Body of pancreas (tissue), 4 donors: ENCODE data around the gene CELSR3. TPM values are rescaled to one million over a fixed set of nuclear protein-coding genes. Genes with fewer than 3 reads are reported as not detected.

Experiments
- ATAC-seq: fragments of 150-250 bp; one replicate; pipeline ENCODE4 v1.9.1; 2016
- DNase-seq, 4 donors: peaks; one replicate each; pipeline ENCODE4 v3.0.0-alpha.2; 2019
- H3K27ac ChIP-seq, 4 donors: fragments of 200-600 bp; sonication (generic); 1 replicate in 3 of 4; 2 replicates in 1 of 4; pipeline versions ENCODE4 v1.5.1 to v1.6.1; 2016 to 2019; ENCODE audit warnings: mild to moderate bottlenecking in 1 of 4, mixed read lengths in 1 of 4, moderate library complexity in 1 of 4
- H3K27me3 ChIP-seq, 2 donors: fragments of 200-600 bp; sonication (generic); one replicate each; pipeline ENCODE4 v1.6.0; 2016; ENCODE audit warnings: mild to moderate bottlenecking in 1 of 2
- H3K36me3 ChIP-seq, 2 donors: fragments of 200-600 bp; sonication (generic); replicated peaks in 1 of 2; 2 replicates each; pipeline ENCODE4 v1.5.1; 2016; ENCODE audit warnings: low read depth in 2 of 2; ENCODE audit not compliant: insufficient read depth in 1 of 2
- H3K4me1 ChIP-seq: fragments of 200-600 bp; sonication (generic); one replicate; pipeline ENCODE4 v1.6.0; 2016
- H3K4me3 ChIP-seq, 2 donors: fragments of 200-600 bp; sonication (generic); 1 replicate in 1 of 2; 2 replicates in 1 of 2; pipeline ENCODE4 v1.5.1; 2016 to 2019
- H3K9me3 ChIP-seq, 3 donors: fragments of 200-600 bp; sonication (generic); 1 replicate in 2 of 3; 2 replicates in 1 of 3; pipeline ENCODE4 v1.5.1; 2016
- POLR2A ChIP-seq, 3 donors: fragments of 450-650 bp; IDR thresholded peaks; one replicate each; pipeline ENCODE4 v1.6.1; 2016; ENCODE audit warnings: antibody characterized with exemption in 3 of 3, mild to moderate bottlenecking in 2 of 3
- WGBS, 2 donors: methylation state at CpG; one replicate each; pipeline ENCODE4 v1.1.5; 2017; 5-methylcytosine and 5-hydroxymethylcytosine counted together
- intact Hi-C: fragments of 100-400 bp; cut with DNase I; formaldehyde crosslinking; loops from one replicate; pipeline ENCODE4 v1.15.1; 2023
- total RNA-seq, 2 donors: library from RNA; depleted of rRNA; stranded (reverse); fragments of >200 nt; gene quantifications; one replicate each; pipeline ENCODE4 v1.1.0, GENCODE V29; 2016
- TF ChIP-seq, protein P1 (sequence below), 7 experiments: fragments of 450-650 bp in 4 of 7; fragments of 200-600 bp in 3 of 7; sonication (generic) in 3 of 7; IDR thresholded peaks; one replicate each; pipeline ENCODE4 v1.5.1; 2016 to 2019; ENCODE audit warnings: antibody characterized with exemption in 7 of 7

The CELSR3 gene
- total RNA-seq, 2 donors from 2014 or later, result 0.66 to 2.6 TPM

DNA sequence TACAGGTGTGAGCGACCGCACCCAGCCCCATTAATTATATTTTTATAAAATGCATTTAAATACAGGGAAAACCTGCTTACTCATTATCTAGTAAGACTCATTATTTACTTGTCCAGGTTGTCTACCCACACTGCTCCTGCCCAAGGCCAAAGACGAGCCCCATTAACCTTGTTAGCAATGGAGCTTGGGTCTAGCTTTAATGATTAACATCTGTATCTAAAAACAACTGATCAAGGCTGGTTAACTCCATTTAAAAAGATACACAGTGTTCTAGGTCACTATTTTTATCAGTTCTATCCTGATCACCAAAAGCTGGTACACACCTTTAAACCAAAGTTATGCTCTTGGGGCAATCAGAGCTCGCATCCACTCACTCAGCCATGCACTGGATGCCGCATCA is 33.5 kb upstream of the CELSR3 start:
- Histone ChIP-seq H3K27me3 (no peaks in the 10 kb centered on the region), H3K27ac (peak overlapping the region in 2 of 4 donors; percentile 41 to 47), H3K4me1 (peaks cover 37% of the 10 kb centered on the region), H3K4me3 (no peak overlapping the region), H3K36me3 (peaks cover 16 to 18% of the 10 kb centered on the region in 2 donors), H3K9me3 (no peaks in the 10 kb centered on the region)
- peak; percentile 24 for ATAC-seq
- intact Hi-C loops, result no loop called here
- 53 to 66% methylated on average over 5 of the region's 5 CpGs for WGBS, 2 donors
- no peak for TF ChIP-seq POLR2A (IDR thresholded peaks at IDR 0.05)
- TF ChIP-seq, protein P1, sequence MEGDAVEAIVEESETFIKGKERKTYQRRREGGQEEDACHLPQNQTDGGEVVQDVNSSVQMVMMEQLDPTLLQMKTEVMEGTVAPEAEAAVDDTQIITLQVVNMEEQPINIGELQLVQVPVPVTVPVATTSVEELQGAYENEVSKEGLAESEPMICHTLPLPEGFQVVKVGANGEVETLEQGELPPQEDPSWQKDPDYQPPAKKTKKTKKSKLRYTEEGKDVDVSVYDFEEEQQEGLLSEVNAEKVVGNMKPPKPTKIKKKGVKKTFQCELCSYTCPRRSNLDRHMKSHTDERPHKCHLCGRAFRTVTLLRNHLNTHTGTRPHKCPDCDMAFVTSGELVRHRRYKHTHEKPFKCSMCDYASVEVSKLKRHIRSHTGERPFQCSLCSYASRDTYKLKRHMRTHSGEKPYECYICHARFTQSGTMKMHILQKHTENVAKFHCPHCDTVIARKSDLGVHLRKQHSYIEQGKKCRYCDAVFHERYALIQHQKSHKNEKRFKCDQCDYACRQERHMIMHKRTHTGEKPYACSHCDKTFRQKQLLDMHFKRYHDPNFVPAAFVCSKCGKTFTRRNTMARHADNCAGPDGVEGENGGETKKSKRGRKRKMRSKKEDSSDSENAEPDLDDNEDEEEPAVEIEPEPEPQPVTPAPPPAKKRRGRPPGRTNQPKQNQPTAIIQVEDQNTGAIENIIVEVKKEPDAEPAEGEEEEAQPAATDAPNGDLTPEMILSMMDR (IDR thresholded peaks at IDR 0.05), result no peak
- DNase-seq, result peak in 2 of 4 donors; percentile 21 to 30

DNA sequence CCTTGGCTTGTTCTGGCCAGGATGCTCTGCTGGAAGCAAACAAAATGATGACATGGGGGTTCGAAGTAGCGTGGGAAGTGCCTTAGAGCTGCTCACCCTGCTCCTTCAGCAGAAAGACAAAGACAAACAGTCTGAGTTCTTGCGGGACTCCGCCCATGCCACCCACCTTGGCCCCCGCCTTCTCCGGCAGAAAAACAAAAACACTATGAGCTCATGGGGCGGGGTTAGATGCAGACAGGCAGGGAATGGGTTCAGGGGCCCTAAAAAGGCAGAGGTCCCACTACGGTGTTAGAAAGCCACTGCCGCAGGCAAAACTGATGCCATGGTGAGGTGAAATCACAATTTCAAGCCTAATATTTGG is 32.7 kb upstream of the CELSR3 start:
- intact Hi-C loops, result no loop called here
- Histone ChIP-seq H3K36me3 (peaks cover 18 to 19% of the 10 kb centered on the region in 2 donors), H3K9me3 (no peaks in the 10 kb centered on the region), H3K27me3 (no peaks in the 10 kb centered on the region), H3K4me3 (no peak overlapping the region), H3K27ac (peak overlapping the region in 2 of 4 donors; percentile 36 to 51), H3K4me1 (peaks cover 32% of the 10 kb centered on the region)
- peak in 2 of 4 donors; percentile 25 to 41 for DNase-seq
- peak; percentile 32 for ATAC-seq
- TF ChIP-seq, protein P1 (IDR thresholded peaks at IDR 0.05), result no peak
- TF ChIP-seq POLR2A (IDR thresholded peaks at IDR 0.05), result peak in 1 of 3 donors; percentile 13
- 85 to 86% methylated on average over 9 of the region's 9 CpGs for WGBS, 2 donors

DNA sequence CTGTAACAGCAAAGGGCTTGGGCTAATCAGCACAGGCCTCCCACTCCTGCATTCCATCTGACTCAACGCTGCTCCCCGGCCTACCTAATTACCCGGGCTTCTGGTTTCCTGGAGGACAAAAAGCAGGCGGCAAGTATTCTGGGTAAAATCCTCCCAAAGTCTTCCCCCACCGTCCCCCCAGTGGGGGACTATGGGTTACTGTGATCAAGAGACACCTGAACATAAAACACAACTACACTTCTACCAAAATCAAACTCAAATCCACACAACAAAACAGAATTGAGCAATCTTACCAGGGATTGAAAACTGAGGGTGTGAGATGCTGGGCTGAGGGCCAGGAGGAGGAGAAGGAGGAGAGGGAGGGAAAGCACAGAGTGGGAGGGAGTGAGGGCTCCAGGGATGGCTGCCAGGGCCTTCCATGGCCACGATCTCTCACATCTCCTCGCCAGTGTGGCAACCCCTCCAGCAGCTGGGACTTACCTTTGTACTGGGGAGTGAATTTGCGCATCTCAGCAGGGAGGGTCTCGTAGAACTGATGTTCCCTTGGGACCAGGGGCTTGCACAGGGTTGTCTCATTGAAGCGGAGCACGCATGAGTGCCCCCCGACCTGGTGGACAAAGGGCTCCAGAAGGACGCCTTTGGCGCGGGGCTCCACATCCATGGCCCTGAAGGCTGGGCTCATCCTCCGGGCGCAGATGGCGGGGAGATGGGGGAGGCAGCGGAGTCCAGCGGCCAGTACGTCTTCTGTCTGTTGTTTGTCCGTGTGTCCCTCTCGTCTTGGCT is 32.1 kb upstream of the CELSR3 start:
- H3K36me3 ChIP-seq, result peaks cover 18 to 19% of the 10 kb centered on the region in 2 donors
- no peak for TF ChIP-seq POLR2A (IDR thresholded peaks at IDR 0.05)
- TF ChIP-seq, protein P1 (IDR thresholded peaks at IDR 0.05), result no peak
- intact Hi-C loops, result no loop called here
- 74 to 82% methylated on average over 23 of the region's 23 CpGs for WGBS, 2 donors
- H3K4me3 ChIP-seq, result no peak overlapping the region
- DNase-seq (peak; percentile 49 to 67 (median 62)), ATAC-seq (peak; percentile 70)
- H3K4me1 ChIP-seq, result peaks cover 32% of the 10 kb centered on the region
- H3K27ac ChIP-seq, result peak overlapping the region in 2 of 4 donors; percentile 36 to 51
- no peaks in the 10 kb centered on the region for H3K27me3 ChIP-seq
- H3K9me3 ChIP-seq, result no peaks in the 10 kb centered on the region

DNA sequence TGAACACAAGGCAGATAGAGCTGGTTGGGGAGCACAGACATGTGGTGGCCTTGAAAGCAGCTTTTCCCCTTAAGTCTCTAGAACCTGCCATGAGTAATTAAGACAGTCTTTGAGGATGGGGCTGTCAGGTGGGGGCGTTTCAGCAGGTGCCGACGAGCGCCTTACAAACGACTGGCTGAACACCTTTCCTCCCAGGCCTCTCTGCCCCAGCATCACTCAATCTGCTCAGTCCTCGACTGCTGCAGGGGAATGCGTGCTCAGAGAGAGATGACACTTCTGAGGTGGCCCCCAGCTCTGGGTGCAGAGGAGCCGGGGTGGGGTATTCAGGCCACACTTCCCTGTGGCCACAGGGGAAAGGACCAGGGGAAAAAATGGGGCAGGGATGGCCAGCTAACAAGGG is 31.1 kb upstream of the CELSR3 start:
- Histone ChIP-seq H3K4me1 (peaks cover 32% of the 10 kb centered on the region), H3K27me3 (no peaks in the 10 kb centered on the region), H3K9me3 (no peaks in the 10 kb centered on the region), H3K36me3 (peaks cover 18 to 27% of the 10 kb centered on the region in 2 donors), H3K27ac (peak overlapping the region in 2 of 4 donors; percentile 22 to 51), H3K4me3 (no peak overlapping the region)
- intact Hi-C loops, result no loop called here
- 82 to 93% methylated on average over 8 of the region's 8 CpGs for WGBS, 2 donors
- DNase-seq (no peak), ATAC-seq (no peak)
- no peak for TF ChIP-seq POLR2A (IDR thresholded peaks at IDR 0.05)
- TF ChIP-seq, protein P1 (IDR thresholded peaks at IDR 0.05), result no peak

DNA sequence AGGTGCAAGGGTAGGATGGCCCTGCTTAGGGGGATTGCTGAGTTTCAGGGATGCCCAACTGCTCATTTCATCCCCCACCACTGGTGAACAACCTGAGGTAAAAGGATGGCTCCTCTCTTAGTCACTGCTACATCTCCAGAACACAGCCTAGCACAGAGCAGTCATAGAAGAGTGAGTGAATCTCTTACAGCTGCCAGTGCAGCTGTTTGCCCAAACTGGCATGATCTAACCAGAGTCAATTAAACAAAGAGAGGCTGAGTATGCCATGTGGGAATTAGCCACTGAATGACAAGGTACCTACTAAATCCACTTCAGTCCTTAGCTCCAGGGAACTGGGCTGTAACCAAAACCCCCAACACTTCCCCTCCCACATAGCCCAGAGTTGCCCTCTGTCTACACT is 29.9 kb upstream of the CELSR3 start:
- peaks cover 18 to 36% of the 10 kb centered on the region in 2 donors for H3K36me3 ChIP-seq
- H3K9me3 ChIP-seq, result no peaks in the 10 kb centered on the region
- no peak for DNase-seq
- H3K4me3 ChIP-seq, result no peak overlapping the region
- ATAC-seq, result no peak
- no peak for TF ChIP-seq POLR2A (IDR thresholded peaks at IDR 0.05)
- TF ChIP-seq, protein P1 (IDR thresholded peaks at IDR 0.05), result no peak
- H3K4me1 ChIP-seq, result peaks cover 24% of the 10 kb centered on the region
- intact Hi-C loops, result no loop called here
- no peak overlapping the region for H3K27ac ChIP-seq
- H3K27me3 ChIP-seq, result no peaks in the 10 kb centered on the region
